OCI-LY7 (cell line): ENCODE measurements around the gene LINC01488.

ENCODE experiments used
- EZH2phosphoT487 ChIP-seq: fragments of 200-600 bp; sonication (generic); IDR thresholded peaks from 2 replicates; pipeline ENCODE4 v1.6.1; 2018; ENCODE audit warnings: low read depth, borderline replicate concordance, mild to moderate bottlenecking, mixed run types, antibody characterized with exemption, low read length, moderate library complexity, mixed read lengths
- TF ChIP-seq, protein P1 (sequence below): fragments of 200-600 bp; sonication (generic); conservative IDR thresholded peaks from 2 replicates; pipeline ENCODE4 v1.5.1; 2014; ENCODE audit warnings: mild to moderate bottlenecking, antibody characterized with exemption, low read length, moderate library complexity, mixed read lengths

DNA sequence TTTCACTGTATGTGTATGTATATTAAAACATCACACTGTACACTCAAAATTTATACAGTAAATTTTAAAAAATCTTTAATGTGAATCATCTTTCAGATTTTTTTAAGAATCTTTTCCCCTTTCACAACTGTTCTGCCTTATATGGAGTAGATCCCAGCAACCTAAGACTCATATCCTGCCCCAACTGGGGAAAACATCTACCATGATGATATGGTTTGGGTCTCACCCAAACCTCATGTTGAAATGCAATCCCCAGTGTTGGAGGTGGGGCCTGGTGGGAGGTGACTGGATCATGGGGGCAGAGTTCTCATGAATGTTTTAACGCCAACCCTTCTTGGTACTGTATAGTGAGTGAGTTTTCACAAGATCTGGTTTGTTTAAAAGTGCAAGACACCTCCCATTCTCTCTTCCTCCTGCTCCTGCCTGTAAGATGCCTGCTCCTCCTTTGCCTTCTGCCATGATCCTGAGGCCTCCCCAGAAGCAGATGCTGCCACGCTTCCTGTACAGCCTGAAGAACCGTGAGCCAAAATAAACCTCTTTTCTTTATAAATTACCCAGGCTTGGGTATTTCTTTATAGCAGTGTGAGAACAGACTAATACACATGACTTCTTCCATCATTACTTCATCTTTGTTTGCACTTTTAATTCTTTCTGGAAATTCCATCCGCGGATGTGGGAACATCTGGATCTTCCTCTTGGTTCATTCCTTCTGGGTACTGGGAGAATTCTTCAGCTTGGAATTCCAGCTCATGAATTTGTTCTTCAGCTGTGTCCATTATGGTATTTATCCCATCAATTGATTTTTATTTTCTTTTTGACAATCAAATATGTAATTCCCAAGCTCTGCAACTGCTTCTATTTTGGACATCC is 36.9 kb downstream of the LINC01488 start:
- TF ChIP-seq, protein P1, sequence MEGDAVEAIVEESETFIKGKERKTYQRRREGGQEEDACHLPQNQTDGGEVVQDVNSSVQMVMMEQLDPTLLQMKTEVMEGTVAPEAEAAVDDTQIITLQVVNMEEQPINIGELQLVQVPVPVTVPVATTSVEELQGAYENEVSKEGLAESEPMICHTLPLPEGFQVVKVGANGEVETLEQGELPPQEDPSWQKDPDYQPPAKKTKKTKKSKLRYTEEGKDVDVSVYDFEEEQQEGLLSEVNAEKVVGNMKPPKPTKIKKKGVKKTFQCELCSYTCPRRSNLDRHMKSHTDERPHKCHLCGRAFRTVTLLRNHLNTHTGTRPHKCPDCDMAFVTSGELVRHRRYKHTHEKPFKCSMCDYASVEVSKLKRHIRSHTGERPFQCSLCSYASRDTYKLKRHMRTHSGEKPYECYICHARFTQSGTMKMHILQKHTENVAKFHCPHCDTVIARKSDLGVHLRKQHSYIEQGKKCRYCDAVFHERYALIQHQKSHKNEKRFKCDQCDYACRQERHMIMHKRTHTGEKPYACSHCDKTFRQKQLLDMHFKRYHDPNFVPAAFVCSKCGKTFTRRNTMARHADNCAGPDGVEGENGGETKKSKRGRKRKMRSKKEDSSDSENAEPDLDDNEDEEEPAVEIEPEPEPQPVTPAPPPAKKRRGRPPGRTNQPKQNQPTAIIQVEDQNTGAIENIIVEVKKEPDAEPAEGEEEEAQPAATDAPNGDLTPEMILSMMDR: no peak
- TF ChIP-seq EZH2phosphoT487: no peak
